Stimulated activated naive CD4-positive, alpha-beta T cell treated with Interleukin-2 at 50 U/mL for 16 hours (primary cell): Measurements from ENCODE around the gene SRGAP1.
"Not testable (repeated sequence)": the region's sequence is repeated elsewhere in the genome, so short reads cannot be mapped to it uniquely, and the experiment has no call there.

Source experiments
- DNase-seq: peaks from one replicate; lab custom pipeline; 2025; lab: John Stamatoyannopoulos, UW

The SRGAP1 gene

GRCh38 chr12:64170730-64171129 is 326.2 kb downstream of the SRGAP1 start:
- no peak for DNase-seq

GRCh38 chr12:64171715-64172114 is 327.2 kb downstream of the SRGAP1 start:
- no peak for DNase-seq

GRCh38 chr12:64172143-64172970 is 327.9 kb downstream of the SRGAP1 start:
- no peak for DNase-seq

- DNase-seq, result no peak
These were observed 329.0 kb downstream of the SRGAP1 start for GRCh38 chr12:64173456-64173855.

- no peak for DNase-seq
These were observed 330.9 kb downstream of the SRGAP1 start for GRCh38 chr12:64175254-64175945.

GRCh38 chr12:64177001-64177400 is 332.5 kb downstream of the SRGAP1 start:
- DNase-seq, result no peak

- no peak for DNase-seq
These were observed 333.6 kb downstream of the SRGAP1 start for GRCh38 chr12:64178122-64178521.

GRCh38 chr12:64180951-64181350 is 336.5 kb downstream of the SRGAP1 start:
- no peak for DNase-seq

- no peak for DNase-seq
These were observed 337.2 kb downstream of the SRGAP1 start for GRCh38 chr12:64181430-64182291.

- DNase-seq, result no peak
These were observed 339.7 kb downstream of the SRGAP1 start for GRCh38 chr12:64184216-64184615.

GRCh38 chr12:64186789-64187188 is 342.3 kb downstream of the SRGAP1 start:
- no peak for DNase-seq

- no peak for DNase-seq
These were observed 342.9 kb downstream of the SRGAP1 start for GRCh38 chr12:64187370-64187769.

- DNase-seq, result no peak
These were observed 343.3 kb downstream of the SRGAP1 start for GRCh38 chr12:64187794-64188193.

- DNase-seq, result no peak
These were observed 345.0 kb downstream of the SRGAP1 start for GRCh38 chr12:64189530-64189929.

- DNase-seq, result no peak
These were observed 345.6 kb downstream of the SRGAP1 start for GRCh38 chr12:64190140-64190539.

GRCh38 chr12:64192644-64193444 is 348.3 kb downstream of the SRGAP1 start:
- DNase-seq, result no peak

GRCh38 chr12:64193931-64194330 is 349.4 kb downstream of the SRGAP1 start:
- DNase-seq, result no peak

- no peak for DNase-seq
These were observed 350.0 kb downstream of the SRGAP1 start for GRCh38 chr12:64194333-64195149.

GRCh38 chr12:64195841-64196240 is 351.3 kb downstream of the SRGAP1 start:
- DNase-seq, result not testable (repeated sequence)

- no peak for DNase-seq
These were observed 358.5 kb downstream of the SRGAP1 start for GRCh38 chr12:64203036-64203435.

GRCh38 chr12:64203775-64204174 is 359.3 kb downstream of the SRGAP1 start:
- no peak for DNase-seq
